HEK293T (cell line): ENCODE measurements around the gene EIPR1.
"Not testable (repeated sequence)": the region's sequence is repeated elsewhere in the genome, so short reads cannot be mapped to it uniquely, and the experiment has no call there.

Experiments
- CTCF ChIA-PET: fragments of 350-600 bp; formaldehyde crosslinking; extraction: SDS; loops from one replicate; lab custom pipeline; 2021; ENCODE audit warnings: antibody characterized with exemption, inconsistent platforms; lab: Yijun Ruan, JAX
- POLR2A ChIA-PET: fragments of 350-600 bp; formaldehyde crosslinking; extraction: SDS; loops from one replicate; lab custom pipeline; 2020; ENCODE audit warnings: antibody characterized with exemption, inconsistent platforms; lab: Yijun Ruan, JAX
- DNase-seq: peaks from one replicate; pipeline ENCODE4 v3.0.0; 2012; ENCODE audit warnings: mixed read lengths; ENCODE audit errors: extremely low spot score
- ARNT ChIP-seq: fragments of 450-650 bp; IDR thresholded peaks from 2 replicates; pipeline ENCODE4 v1.6.1; 2017; ENCODE audit warnings: mild to moderate bottlenecking
- BHLHE40 ChIP-seq: fragments of 450-650 bp; IDR thresholded peaks from 2 replicates; pipeline ENCODE4 v1.6.1; 2016; ENCODE audit warnings: mild to moderate bottlenecking, moderate library complexity, borderline replicate concordance
- CTBP1 ChIP-seq: fragments of 450-650 bp; IDR thresholded peaks from 2 replicates; pipeline ENCODE4 v1.6.1; 2016; ENCODE audit warnings: borderline replicate concordance
- ELF4 ChIP-seq: fragments of 450-650 bp; IDR thresholded peaks from 2 replicates; pipeline ENCODE4 v1.6.1; 2017; ENCODE audit warnings: antibody characterized with exemption
- FOXA1 ChIP-seq: fragments of 450-650 bp; IDR thresholded peaks from 2 replicates; pipeline ENCODE4 v1.6.1; 2016; ENCODE audit warnings: mild to moderate bottlenecking
- FOXK2 ChIP-seq: fragments of 450-650 bp; IDR thresholded peaks from 2 replicates; pipeline ENCODE4 v1.6.1; 2016; ENCODE audit warnings: mild to moderate bottlenecking
- FOXM1 ChIP-seq: fragments of 450-650 bp; IDR thresholded peaks from 2 replicates; pipeline ENCODE4 v1.6.1; 2017; ENCODE audit warnings: mild to moderate bottlenecking, borderline replicate concordance
- HDGF ChIP-seq: fragments of 450-650 bp; IDR thresholded peaks from 2 replicates; pipeline ENCODE4 v1.6.1; 2017; ENCODE audit warnings: antibody characterized with exemption, borderline replicate concordance
- L3MBTL2 ChIP-seq: fragments of 450-650 bp; conservative IDR thresholded peaks from 2 replicates; pipeline ENCODE4 v1.6.1; 2016; ENCODE audit warnings: mild to moderate bottlenecking
- LEF1 ChIP-seq: fragments of 450-650 bp; IDR thresholded peaks from 2 replicates; pipeline ENCODE4 v1.6.1; 2017; ENCODE audit warnings: mild to moderate bottlenecking, borderline replicate concordance
- NFRKB ChIP-seq: fragments of 450-650 bp; IDR thresholded peaks from 2 replicates; pipeline ENCODE4 v1.6.1; 2016; ENCODE audit warnings: mild to moderate bottlenecking, moderate library complexity
- SP1 ChIP-seq: fragments of 450-650 bp; IDR thresholded peaks from 2 replicates; pipeline ENCODE4 v1.6.1; 2017
- SUZ12 ChIP-seq: fragments of 450-650 bp; IDR thresholded peaks from 2 replicates; pipeline ENCODE4 v1.6.1; 2016; ENCODE audit warnings: mild to moderate bottlenecking
- TARDBP ChIP-seq: fragments of 450-650 bp; IDR thresholded peaks from 2 replicates; pipeline ENCODE4 v1.6.1; 2016
- ZNF384 ChIP-seq: fragments of 450-650 bp; IDR thresholded peaks from 2 replicates; pipeline ENCODE4 v1.6.1; 2016
- TF ChIP-seq, protein P1 (sequence below): fragments of 450-650 bp; IDR thresholded peaks from 2 replicates; pipeline ENCODE4 v1.6.1; 2016

Gene EIPR1

DNA sequence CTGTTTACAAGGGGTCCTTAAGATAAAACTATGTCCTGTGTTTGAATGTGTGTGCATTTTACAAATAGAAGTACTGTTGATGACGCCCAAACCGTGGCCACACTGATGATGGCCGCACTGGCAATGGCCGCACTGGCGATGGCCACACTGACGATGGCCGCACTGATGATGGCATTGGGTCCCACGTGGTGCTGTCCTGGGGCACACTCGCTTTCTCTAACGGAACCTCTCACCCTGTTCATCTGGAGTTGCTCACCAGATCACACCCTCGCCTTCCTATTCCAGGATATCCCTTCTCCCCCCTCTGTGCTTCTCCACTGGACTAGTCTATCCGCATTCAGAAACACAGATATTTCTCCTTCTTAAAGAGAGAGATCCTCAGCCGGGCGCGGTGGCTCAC lies 192.4 kb downstream of the EIPR1 start:
- ChIA-PET POLR2A (no interaction called here), CTCF (no interaction called here)

DNA sequence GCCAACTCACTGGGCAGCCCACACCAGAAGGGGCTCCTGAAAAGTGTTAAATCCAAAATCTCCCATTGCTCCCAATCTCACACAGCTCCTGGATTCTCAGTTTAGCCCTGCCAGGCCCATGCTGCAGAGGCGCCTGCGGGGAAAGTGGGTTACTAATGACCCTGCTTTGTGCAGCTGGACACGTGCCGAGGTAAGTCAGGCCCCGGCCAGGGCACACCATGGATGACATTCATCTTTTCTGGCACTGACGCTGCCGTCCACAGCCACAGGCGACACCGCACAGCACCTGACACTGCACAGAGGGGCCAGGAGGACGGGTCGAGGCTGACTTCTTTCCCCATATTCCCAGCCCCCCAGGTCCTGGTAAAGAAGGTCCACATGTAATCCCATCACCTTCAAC lies 193.5 kb downstream of the EIPR1 start:
- CTCF ChIA-PET: no interaction called here
- POLR2A ChIA-PET: no interaction called here
- no peak for DNase-seq
- TF ChIP-seq FOXK2: no peak
- no peak for TF ChIP-seq ARNT
- no peak for TF ChIP-seq SP1
- TF ChIP-seq HDGF: no peak
- no peak for TF ChIP-seq L3MBTL2
- no peak for TF ChIP-seq ZNF384
- TF ChIP-seq BHLHE40: no peak
- TF ChIP-seq ELF4: no peak
- TF ChIP-seq NFRKB: no peak
- TF ChIP-seq TARDBP: no peak

More for the DNA sequence above, 192.4 kb downstream of the EIPR1 start:
- no peak for TF ChIP-seq LEF1
- TF ChIP-seq FOXK2: no peak
- no peak for TF ChIP-seq L3MBTL2
- TF ChIP-seq HDGF: no peak
- no peak for TF ChIP-seq ELF4
- TF ChIP-seq SP1: no peak
- TF ChIP-seq, protein P1, sequence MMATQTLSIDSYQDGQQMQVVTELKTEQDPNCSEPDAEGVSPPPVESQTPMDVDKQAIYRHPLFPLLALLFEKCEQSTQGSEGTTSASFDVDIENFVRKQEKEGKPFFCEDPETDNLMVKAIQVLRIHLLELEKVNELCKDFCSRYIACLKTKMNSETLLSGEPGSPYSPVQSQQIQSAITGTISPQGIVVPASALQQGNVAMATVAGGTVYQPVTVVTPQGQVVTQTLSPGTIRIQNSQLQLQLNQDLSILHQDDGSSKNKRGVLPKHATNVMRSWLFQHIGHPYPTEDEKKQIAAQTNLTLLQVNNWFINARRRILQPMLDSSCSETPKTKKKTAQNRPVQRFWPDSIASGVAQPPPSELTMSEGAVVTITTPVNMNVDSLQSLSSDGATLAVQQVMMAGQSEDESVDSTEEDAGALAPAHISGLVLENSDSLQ: no peak
- TF ChIP-seq ZNF384: no peak
- TF ChIP-seq NFRKB: no peak
- TF ChIP-seq BHLHE40: no peak
- TF ChIP-seq TARDBP: no peak
- TF ChIP-seq CTBP1: no peak
- TF ChIP-seq SUZ12: no peak
- no peak for TF ChIP-seq FOXA1
- no peak for TF ChIP-seq ARNT
- no peak for TF ChIP-seq FOXM1
- no peak for DNase-seq

DNA sequence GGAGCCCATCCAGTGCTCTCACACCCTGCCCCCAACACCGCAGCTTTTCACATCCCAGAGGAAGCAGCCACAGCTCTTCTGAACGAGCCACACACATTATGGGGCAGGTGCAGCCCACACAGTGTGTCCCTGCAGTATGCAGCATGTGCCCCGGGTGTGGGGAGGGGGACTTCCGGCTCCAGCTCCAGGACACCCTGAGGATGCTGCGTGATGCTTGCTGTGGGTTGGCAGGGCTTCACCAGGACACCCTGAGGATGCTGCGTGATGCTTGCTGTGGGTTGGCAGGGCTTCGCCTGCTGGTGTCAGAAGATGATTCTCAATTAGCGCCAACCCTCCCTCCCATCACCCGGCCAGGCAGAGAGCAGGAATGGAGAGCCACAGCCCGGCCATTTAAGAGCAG lies 193.9 kb downstream of the EIPR1 start:
- DNase-seq: no peak
- CTCF ChIA-PET: no interaction called here
- no peak for TF ChIP-seq ARNT
- no peak for TF ChIP-seq SUZ12
- TF ChIP-seq BHLHE40: no peak
- no peak for TF ChIP-seq FOXA1
- TF ChIP-seq, protein P1: no peak
- TF ChIP-seq FOXM1: no peak
- TF ChIP-seq CTBP1: no peak
- no peak for TF ChIP-seq ZNF384
- no peak for TF ChIP-seq ELF4
- no peak for TF ChIP-seq SP1
- no peak for TF ChIP-seq NFRKB
- no peak for TF ChIP-seq LEF1
- TF ChIP-seq HDGF: no peak
- no peak for TF ChIP-seq TARDBP
- TF ChIP-seq L3MBTL2: no peak
- TF ChIP-seq FOXK2: no peak
- POLR2A ChIA-PET: no interaction called here

DNA sequence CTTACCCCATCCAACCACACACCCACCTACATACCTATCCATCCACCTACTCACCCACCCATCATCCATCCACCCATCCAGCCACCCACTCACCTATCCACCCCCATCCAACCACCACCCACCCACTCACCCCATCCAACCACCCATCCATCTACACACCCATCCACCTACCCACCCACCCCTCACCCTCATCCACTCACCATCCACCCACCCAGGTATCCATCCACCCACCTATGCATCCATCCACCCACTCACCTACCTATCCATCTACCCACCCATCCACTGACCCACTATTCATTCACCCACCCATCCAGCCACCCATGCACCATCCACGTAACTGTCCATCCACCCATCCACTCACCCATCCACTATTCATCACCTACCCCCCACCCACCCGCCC lies 194.8 kb downstream of the EIPR1 start:
- POLR2A ChIA-PET: no interaction called here

DNA sequence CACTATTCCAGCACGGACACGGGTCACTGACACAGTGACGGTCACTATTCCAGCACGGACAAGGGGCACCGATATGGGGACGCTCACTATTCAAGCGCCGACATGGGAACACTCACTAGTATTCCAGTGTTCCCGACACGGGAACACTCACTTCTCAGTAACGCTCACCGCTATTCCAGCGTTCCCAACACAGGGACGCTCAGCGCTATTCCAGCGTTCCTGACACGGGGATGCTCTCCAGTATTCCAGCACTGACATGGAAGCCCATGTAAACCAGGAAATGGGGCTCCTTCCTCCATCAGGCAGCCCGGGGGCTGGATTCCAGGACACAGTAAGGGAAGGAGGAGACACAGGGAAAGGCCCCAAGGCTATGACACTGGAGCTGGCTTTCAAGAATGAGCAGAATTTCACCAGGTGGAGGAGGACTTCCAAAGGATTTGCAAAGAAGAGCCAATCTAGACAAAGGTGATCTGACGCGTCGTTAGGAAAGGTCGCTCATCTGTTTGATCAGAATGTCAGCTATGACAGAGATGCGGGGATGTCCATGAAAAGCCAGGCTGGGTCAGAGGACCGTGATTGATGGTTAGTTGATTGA lies 196.1 kb downstream of the EIPR1 start:
- CTCF ChIA-PET: no interaction called here
- TF ChIP-seq ARNT (no peak), NFRKB (no peak), SP1 (no peak), ELF4 (no peak), FOXA1 (no peak), BHLHE40 (no peak), FOXM1 (no peak), HDGF (no peak), SUZ12 (no peak), FOXK2 (no peak), LEF1 (no peak), CTBP1 (no peak), L3MBTL2 (no peak), TARDBP (no peak)
- TF ChIP-seq, protein P1: no peak
- POLR2A ChIA-PET: no interaction called here
- DNase-seq: no peak

More for the DNA sequence above, 194.8 kb downstream of the EIPR1 start:
- TF ChIP-seq, protein P1: no peak
- DNase-seq: no peak
- CTCF ChIA-PET: no interaction called here

DNA sequence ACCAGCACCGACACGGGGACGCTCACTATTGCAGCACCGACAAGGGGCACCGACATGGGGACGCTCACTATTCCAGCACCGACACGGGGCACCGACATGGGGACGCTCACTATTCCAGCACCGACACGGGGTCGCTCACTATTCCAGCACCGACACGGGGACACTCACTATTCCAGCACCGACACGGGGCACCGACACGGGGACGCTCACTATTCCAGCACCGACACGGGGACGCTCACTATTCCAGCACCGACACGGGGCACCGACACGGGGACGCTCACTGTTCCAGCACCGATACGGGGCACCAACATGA lies 196.8 kb downstream of the EIPR1 start:
- DNase-seq, POLR2A ChIA-PET, CTCF ChIA-PET: not testable (repeated sequence)
